Adrenal gland (tissue), 12 donors: Measurements from ENCODE around the gene MMRN1. TPM values are rescaled to one million over a fixed set of nuclear protein-coding genes. Genes with fewer than 3 reads are reported as not detected.

ENCODE experiments used
- DNase-seq, 7 donors: peaks; one replicate each; pipeline ENCODE4 v3.0.0-alpha.2; 2019 to 2020
- H3K27ac ChIP-seq, 5 donors: fragments of 200-600 bp; sonication (generic) in 4 of 5; 1 replicate in 3 of 5; 2 replicates in 2 of 5; pipeline versions ENCODE4 v1.5.1 to v1.8.0; 2016 to 2020; ENCODE audit warnings: mild to moderate bottlenecking in 1 of 5
- H3K27me3 ChIP-seq: fragments of 200-600 bp; 2 replicates; pipeline ENCODE4 v1.8.0; 2021
- H3K36me3 ChIP-seq, 2 donors: fragments of 200-600 bp; replicated peaks in 1 of 2; 1 replicate in 1 of 2; 2 replicates in 1 of 2; pipeline versions ENCODE4 v1.5.1 to v1.8.0; 2018 to 2022
- H3K4me1 ChIP-seq, 2 donors: fragments of 200-600 bp; replicated peaks in 1 of 2; 1 replicate in 1 of 2; 2 replicates in 1 of 2; pipeline versions ENCODE4 v1.5.1 to v1.8.0; 2018 to 2021
- H3K4me3 ChIP-seq, 4 donors: fragments of 200-600 bp; sonication (generic) in 3 of 4; one replicate each; pipeline ENCODE4 v1.5.1; 2016 to 2018
- H3K9me3 ChIP-seq, 3 donors: fragments of 200-600 bp; sonication (generic) in 1 of 3; replicated peaks in 1 of 3; 1 replicate in 2 of 3; 2 replicates in 1 of 3; pipeline versions ENCODE4 v1.5.1 to v1.8.0; 2016 to 2021
- CTCF ChIP-seq, 6 experiments: fragments of 450-650 bp in 4 of 6; fragments of 200-600 bp in 2 of 6; sonication (generic) in 1 of 6; IDR thresholded peaks; 1 replicate in 5 of 6; 2 replicates in 1 of 6; pipeline versions ENCODE4 v1.5.1 to v1.8.0; 2016 to 2021; ENCODE audit warnings: antibody characterized with exemption in 6 of 6, mild to moderate bottlenecking in 2 of 6, moderate library complexity in 1 of 6
- POLR2A ChIP-seq, 2 donors: fragments of 450-650 bp; IDR thresholded peaks; one replicate each; pipeline ENCODE4 v1.6.1; 2017; ENCODE audit warnings: antibody characterized with exemption in 2 of 2, mild to moderate bottlenecking in 2 of 2, moderate library complexity in 1 of 2
- WGBS, 4 donors: extraction: QIAGEN DNeasy Blood & Tissue Kit in 2 of 4; methylation state at CpG; one replicate each; pipeline versions ENCODE4 v1.1.5 to v1.1.7; 2013 to 2017; 5-methylcytosine and 5-hydroxymethylcytosine counted together
- intact Hi-C, 2 donors: fragments of 100-400 bp; cut with DNase I; formaldehyde crosslinking; loops; one replicate each; pipeline versions ENCODE4 v1.14.1 to v1.15.0; 2022 to 2023
- polyA plus RNA-seq, 3 donors: library from polyadenylated mRNA; stranded (reverse); fragments of 200-250 nt in 2 of 3; fragments of 350-450 nt in 1 of 3; fragmentation: Illumina TruSeq in 1 of 3; extraction: RNeasy Lipid Tissue Mini Kit (QIAGEN cat#74804) in 1 of 3; gene quantifications; one replicate each; pipeline ENCODE4 v1.2.3, GENCODE V29; 2013 to 2014
- total RNA-seq, 9 donors: library from RNA; depleted of rRNA in 4 of 9; stranded (reverse); fragments of >200 nt in 4 of 9; fragments of 120-200 nt in 1 of 9; fragmentation: NEBNext Ultra II Directional in 1 of 9; extraction: Animal tissue kit (Norgen Biotek cat#: 25700) in 1 of 9; gene quantifications; one replicate each; pipeline versions ENCODE4 v1.1.0 to v1.2.4, GENCODE V29; 2013 to 2023
- donor health status: healthy with polysubstance abuse.
- donor health status: Bipolar disorder and iron deficiency.
- donor health status: DM: yes; HTN: yes; CAD: no.
- donor health status: DM: no; HTN: no; CAD: no.
- donor health status: DM: no; HTN: no; CAD: no.
- donor health status: DM: yes; HTN: yes; CAD: no.

MMRN1 gene
- total and polyA plus RNA-seq, 12 donors, result 1.4 to 31.2 (median 6.6) TPM

- intact Hi-C loops, result no loop called here
- Histone ChIP-seq H3K36me3 (no peaks in the 10 kb centered on the region), H3K27ac (no peak overlapping the region), H3K4me3 (no peak overlapping the region), H3K27me3 (no peaks in the 10 kb centered on the region), H3K9me3 (no peaks in the 10 kb centered on the region), H3K4me1 (no peaks in the 10 kb centered on the region)
- 63 to 81% (median 72%) methylated on average over 3 of the region's 3 CpGs for WGBS, 4 donors
- DNase-seq, result no peak
- no peak for TF ChIP-seq POLR2A (IDR thresholded peaks at IDR 0.05)
- TF ChIP-seq CTCF (IDR thresholded peaks at IDR 0.05), result no peak
These were observed 99.7 kb downstream of the MMRN1 start for GRCh38 chr4:89994176-89994873.

- Histone ChIP-seq H3K4me3 (no peak overlapping the region), H3K27me3 (no peaks in the 10 kb centered on the region), H3K9me3 (no peaks in the 10 kb centered on the region), H3K27ac (no peak overlapping the region), H3K36me3 (no peaks in the 10 kb centered on the region), H3K4me1 (no peaks in the 10 kb centered on the region)
- 60 to 76% (median 65%) methylated on average over 4 of the region's 4 CpGs for WGBS, 4 donors
- TF ChIP-seq POLR2A (IDR thresholded peaks at IDR 0.05), result no peak
- no peak for DNase-seq
- intact Hi-C loops, result no loop called here
These were observed 100.4 kb downstream of the MMRN1 start for GRCh38 chr4:89995006-89995405.

GRCh38 chr4:89995814-89996213 is 101.2 kb downstream of the MMRN1 start:
- 75 to 84% (median 77%) methylated on average over 2 of the region's 2 CpGs for WGBS, 4 donors
- no peak for DNase-seq
- no peak overlapping the region for H3K27ac ChIP-seq
- H3K4me3 ChIP-seq, result no peak overlapping the region
- H3K4me1 ChIP-seq, result no peaks in the 10 kb centered on the region
- intact Hi-C loops, result no loop called here
- no peaks in the 10 kb centered on the region for H3K9me3 ChIP-seq
- H3K36me3 ChIP-seq, result no peaks in the 10 kb centered on the region
- H3K27me3 ChIP-seq, result no peaks in the 10 kb centered on the region
- TF ChIP-seq POLR2A (IDR thresholded peaks at IDR 0.05) (no peak), CTCF (IDR thresholded peaks at IDR 0.05) (no peak)

- no peaks in the 10 kb centered on the region for H3K4me1 ChIP-seq
- intact Hi-C loops, result no loop called here
- DNase-seq, result no peak
- TF ChIP-seq CTCF (IDR thresholded peaks at IDR 0.05), result no peak
- TF ChIP-seq POLR2A (IDR thresholded peaks at IDR 0.05), result no peak
- 49 to 78% (median 62%) methylated on average over 4 of the region's 4 CpGs for WGBS, 4 donors
- H3K36me3 ChIP-seq, result no peaks in the 10 kb centered on the region
- no peaks in the 10 kb centered on the region for H3K27me3 ChIP-seq
- no peaks in the 10 kb centered on the region for H3K9me3 ChIP-seq
- H3K4me3 ChIP-seq, result no peak overlapping the region
- H3K27ac ChIP-seq, result no peak overlapping the region
These were observed 102.6 kb downstream of the MMRN1 start for GRCh38 chr4:89997171-89997704.
